ENCODE data around the gene HACL1.

DNA sequence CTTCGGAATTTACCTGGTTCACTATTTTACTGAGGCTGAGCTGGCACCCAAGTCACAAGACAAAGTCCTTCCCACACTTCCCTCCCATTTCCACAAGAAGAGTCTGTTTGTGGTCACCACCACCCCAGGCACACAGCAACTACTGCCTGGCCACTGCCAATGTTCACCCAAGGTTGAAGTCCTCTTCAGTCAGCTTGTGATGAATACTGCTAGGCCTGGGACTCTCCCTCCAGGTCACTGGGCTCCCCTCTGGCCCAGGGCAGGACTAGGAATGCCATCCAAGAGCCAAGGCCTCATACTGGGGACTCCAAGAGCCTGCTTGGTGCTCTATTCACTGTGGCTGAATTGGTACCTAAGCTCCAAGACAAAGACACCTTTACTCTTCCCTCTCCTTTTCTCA is 49.5 kb downstream of the HACL1 start:
- no peak for TF ChIP-seq CTCF (IDR thresholded peaks at IDR 0.05)
- TF ChIP-seq EP300 (IDR thresholded peaks at IDR 0.05), result no peak
- no peak for TF ChIP-seq POLR2A (IDR thresholded peaks at IDR 0.05)
